H1 (cell line): ENCODE results near the gene DCAF7. TPM values are rescaled to one million over a fixed set of nuclear protein-coding genes. Genes with fewer than 3 reads are reported as not detected.

Source experiments
- CTCF ChIA-PET: fragments of 300-600 bp; sonication (Branson Sonifier 250); formaldehyde crosslinking; loops from one replicate; lab custom pipeline; 2021; ENCODE audit not compliant: partially characterized antibody; lab: Charles Lee
- POLR2A ChIA-PET: fragments of 300-600 bp; sonication (Branson Sonifier 250); formaldehyde crosslinking; loops from one replicate; lab custom pipeline; 2021; ENCODE audit warnings: inconsistent platforms; ENCODE audit not compliant: partially characterized antibody; lab: Charles Lee
- DNase-seq, 2 experiments: peaks; one replicate each; pipeline versions ENCODE4 v3.0.0 to v3.0.0-alpha.2; 2010 to 2022; ENCODE audit warnings: low spot score in 2 of 2, low read depth in 1 of 2, mixed read lengths in 1 of 2
- FAIRE-seq: peaks from 2 replicates; lab custom pipeline; 2011; peaks lifted over from hg19 to GRCh38; lab: Jason Lieb, UNC
- H2AFZ ChIP-seq: 2 replicates; pipeline ENCODE4 v1.8.1; 2012; ENCODE audit warnings: low read length, inconsistent platforms
- H2AK5ac ChIP-seq: 2 replicates; pipeline ENCODE4 v1.6.1; 2013; ENCODE audit warnings: low read depth, low read length
- H2BK120ac ChIP-seq: replicated peaks from 2 replicates; pipeline ENCODE3; 2013; ENCODE audit warnings: low read depth, low read length, inconsistent platforms
- H2BK12ac ChIP-seq: 2 replicates; pipeline ENCODE4 v1.6.1; 2013; ENCODE audit warnings: low read depth, low read length
- H2BK15ac ChIP-seq: 2 replicates; pipeline ENCODE4 v1.6.1; 2013; ENCODE audit warnings: low read length
- H2BK20ac ChIP-seq: 2 replicates; pipeline ENCODE4 v1.6.1; 2013; ENCODE audit warnings: low read length
- H2BK5ac ChIP-seq: 2 replicates; pipeline ENCODE4 v1.6.1; 2013; ENCODE audit warnings: low read depth, low read length
- H3K14ac ChIP-seq: 2 replicates; pipeline ENCODE4 v1.6.1; 2013; ENCODE audit warnings: inconsistent platforms; ENCODE audit not compliant: insufficient read length
- H3K18ac ChIP-seq: 2 replicates; pipeline ENCODE4 v1.6.1; 2013; ENCODE audit warnings: low read length; ENCODE audit errors: extremely low read depth
- H3K23ac ChIP-seq: 2 replicates; pipeline ENCODE4 v1.6.1; 2013; ENCODE audit warnings: inconsistent platforms; ENCODE audit not compliant: insufficient read length
- H3K23me2 ChIP-seq: 2 replicates; pipeline ENCODE4 v1.6.1; 2013; ENCODE audit warnings: low read depth, low read length
- H3K27ac ChIP-seq: 2 replicates; pipeline ENCODE4 v1.6.1; 2011; ENCODE audit warnings: low read depth, low read length, inconsistent platforms
- H3K27me3 ChIP-seq, 4 experiments: replicated peaks in 1 of 4; 1 replicate in 1 of 4; 2 replicates in 3 of 4; pipeline versions ENCODE4 v1.6.1 to v1.8.1; 2011 to 2013; ENCODE audit warnings: low read length in 3 of 4, mild to moderate bottlenecking in 3 of 4, inconsistent platforms in 2 of 4, mixed read lengths in 2 of 4, moderate library complexity in 1 of 4; ENCODE audit not compliant: control insufficient read depth in 3 of 4, insufficient read depth in 3 of 4; ENCODE audit errors: extremely low read depth in 1 of 4
- H3K36me3 ChIP-seq, 4 experiments: 2 replicates each; pipeline versions ENCODE4 v1.6.1 to v1.8.1; 2011 to 2013; ENCODE audit warnings: mild to moderate bottlenecking in 4 of 4, low read length in 3 of 4, moderate library complexity in 2 of 4, control low read depth in 1 of 4, inconsistent platforms in 1 of 4; ENCODE audit not compliant: insufficient read depth in 4 of 4, control insufficient read depth in 2 of 4
- H3K4ac ChIP-seq: replicated peaks from 2 replicates; pipeline ENCODE3; 2013; ENCODE audit warnings: low read length, low read depth, mixed read lengths, inconsistent platforms; ENCODE audit not compliant: insufficient read length
- H3K4me1 ChIP-seq, 4 experiments: replicated peaks in 1 of 4; 1 replicate in 1 of 4; 2 replicates in 3 of 4; pipeline versions ENCODE4 v1.6.1 to v1.8.1; 2011 to 2013; ENCODE audit warnings: low read length in 3 of 4, inconsistent platforms in 2 of 4, mixed read lengths in 1 of 4; ENCODE audit not compliant: insufficient read depth in 4 of 4, control insufficient read depth in 3 of 4
- H3K4me2 ChIP-seq, 2 experiments: 2 replicates each; pipeline versions ENCODE4 v1.6.1 to v1.8.1; 2011 to 2013; ENCODE audit warnings: low read depth in 2 of 2, low read length in 2 of 2, control low read depth in 1 of 2, inconsistent platforms in 1 of 2, mild to moderate bottlenecking in 1 of 2; ENCODE audit not compliant: insufficient read depth in 1 of 2
- H3K4me3 ChIP-seq, 4 experiments: fragments of 200-600, 300-600 bp in 1 of 4; sonication (generic), shearing (Covaris generic), sonication (Bioruptor Twin) in 1 of 4; 2 replicates each; pipeline versions ENCODE4 v1.5.1 to v1.8.1; 2011 to 2016; ENCODE audit warnings: low read length in 4 of 4, low read depth in 3 of 4, control low read depth in 2 of 4, inconsistent platforms in 2 of 4, mild to moderate bottlenecking in 2 of 4, mixed read lengths in 1 of 4, moderate library complexity in 1 of 4; ENCODE audit not compliant: insufficient read depth in 2 of 4; ENCODE audit errors: extremely low read depth in 1 of 4
- H3K56ac ChIP-seq: replicated peaks from 2 replicates; pipeline ENCODE3; 2013; ENCODE audit warnings: low read depth, mild to moderate bottlenecking, mixed read lengths, low read length, inconsistent platforms; ENCODE audit not compliant: insufficient read length
- H3K79me1 ChIP-seq: 2 replicates; pipeline ENCODE4 v1.6.1; 2013; ENCODE audit warnings: low read depth, low read length, control low read depth
- H3K79me2 ChIP-seq, 2 experiments: 2 replicates each; pipeline versions ENCODE4 v1.6.1 to v1.8.1; 2012 to 2013; ENCODE audit warnings: low read length in 2 of 2, mild to moderate bottlenecking in 2 of 2, inconsistent platforms in 1 of 2; ENCODE audit not compliant: insufficient read depth in 2 of 2, control insufficient read depth in 1 of 2
- H3K9ac ChIP-seq, 4 experiments: replicated peaks in 1 of 4; 1 replicate in 1 of 4; 2 replicates in 3 of 4; pipeline versions ENCODE4 v1.6.1 to v1.8.1; 2011 to 2013; ENCODE audit warnings: low read depth in 3 of 4, low read length in 3 of 4, control low read depth in 2 of 4, mild to moderate bottlenecking in 2 of 4, moderate library complexity in 2 of 4, inconsistent platforms in 1 of 4; ENCODE audit errors: extremely low read depth in 1 of 4
- H3K9me3 ChIP-seq, 2 experiments: 2 replicates each; pipeline versions ENCODE4 v1.6.1 to v1.8.1; 2012 to 2013; ENCODE audit warnings: mild to moderate bottlenecking in 2 of 2, moderate library complexity in 2 of 2, control low read depth in 1 of 2, inconsistent platforms in 1 of 2, low read depth in 1 of 2, low read length in 1 of 2, mixed read lengths in 1 of 2; ENCODE audit not compliant: insufficient read depth in 2 of 2
- H4K20me1 ChIP-seq, 2 experiments: replicated peaks in 1 of 2; 2 replicates each; pipeline versions ENCODE3 to v1.8.1; 2011 to 2013; ENCODE audit warnings: inconsistent platforms in 2 of 2, low read length in 2 of 2, mild to moderate bottlenecking in 1 of 2; ENCODE audit not compliant: insufficient read depth in 2 of 2, control insufficient read depth in 1 of 2
- H4K5ac ChIP-seq: 2 replicates; pipeline ENCODE4 v1.6.1; 2013; ENCODE audit warnings: low read length, low read depth, mixed read lengths, inconsistent platforms; ENCODE audit not compliant: insufficient read length
- H4K8ac ChIP-seq: 2 replicates; pipeline ENCODE4 v1.8.0; 2013; ENCODE audit warnings: mild to moderate bottlenecking, moderate library complexity, low read length, inconsistent platforms; ENCODE audit not compliant: insufficient read depth; ENCODE audit errors: extremely low read depth
- H4K91ac ChIP-seq: replicated peaks from 2 replicates; pipeline ENCODE3; 2013; ENCODE audit warnings: low read length, mixed read lengths, inconsistent platforms; ENCODE audit not compliant: insufficient read length
- BRCA1 ChIP-seq: IDR thresholded peaks from 2 replicates; pipeline ENCODE4 v1.6.1; 2012; ENCODE audit warnings: low read depth, low read length, improper control_type of control experiment
- CBX5 ChIP-seq: fragments of 300-800, 300-1000 bp; sonication (generic); IDR thresholded peaks from 2 replicates; pipeline ENCODE4 v1.7.1; 2016; ENCODE audit warnings: antibody characterized with exemption, low read length, low read depth
- CBX8 ChIP-seq: fragments of 300-800, 300-1000 bp; sonication (generic); IDR thresholded peaks from 2 replicates; pipeline ENCODE4 v1.7.1; 2016; ENCODE audit warnings: low read depth, low read length, borderline replicate concordance
- CTBP2 ChIP-seq: IDR thresholded peaks from 2 replicates; pipeline ENCODE4 v1.7.0; 2011; ENCODE audit warnings: borderline replicate concordance, mild to moderate bottlenecking, moderate library complexity, mixed read lengths, low read length; ENCODE audit not compliant: insufficient read depth, insufficient read length
- E2F6 ChIP-seq: IDR thresholded peaks from 2 replicates; pipeline ENCODE4 v1.6.1; 2012; ENCODE audit warnings: inconsistent platforms
- EGR1 ChIP-seq: IDR thresholded peaks from 2 replicates; pipeline ENCODE4 v1.6.1; 2011; ENCODE audit warnings: low read depth, low read length, borderline replicate concordance
- NRF1 ChIP-seq: IDR thresholded peaks from 2 replicates; pipeline ENCODE4 v1.6.1; 2011; ENCODE audit warnings: mild to moderate bottlenecking, low read depth, low read length, improper control_type of control experiment
- POU5F1 ChIP-seq: IDR thresholded peaks from 2 replicates; pipeline ENCODE4 v1.6.1; 2011; ENCODE audit warnings: low read depth, mild to moderate bottlenecking, low read length, moderate library complexity
- RBBP5 ChIP-seq: IDR thresholded peaks from 2 replicates; pipeline ENCODE4 v1.7.1; 2012; ENCODE audit warnings: low read depth, mild to moderate bottlenecking, inconsistent platforms, low read length, moderate library complexity, borderline replicate concordance
- SAP30 ChIP-seq: fragments of 300-600 bp; sonication (generic); IDR thresholded peaks from 2 replicates; pipeline ENCODE4 v1.7.1; 2012; ENCODE audit warnings: low read length, moderate library complexity, mild to moderate bottlenecking, inconsistent platforms; ENCODE audit not compliant: insufficient read depth, insufficient replicate concordance
- SIRT6 ChIP-seq: IDR thresholded peaks from one replicate; pipeline ENCODE4 v1.7.1; 2012; ENCODE audit warnings: low read length, inconsistent platforms
- TAF1 ChIP-seq: IDR thresholded peaks from 2 replicates; pipeline ENCODE4 v1.6.1; 2011; ENCODE audit warnings: mild to moderate bottlenecking, low read depth, low read length
- TAF7 ChIP-seq: optimal IDR thresholded peaks from 2 replicates; pipeline ENCODE3; 2011; ENCODE audit warnings: low read depth, mild to moderate bottlenecking, inconsistent platforms, low read length, moderate library complexity, borderline replicate concordance
- TBP ChIP-seq: IDR thresholded peaks from 2 replicates; pipeline ENCODE4 v1.6.1; 2011; ENCODE audit warnings: low read depth, low read length, improper control_type of control experiment
- WGBS, 2 experiments: shearing (Covaris generic) in 1 of 2; methylation state at CpG; one replicate each; pipeline versions ENCODE4 v1.1.6 to v1.1.7; 2013 to 2015; ENCODE audit warnings: low lambda C conversion rate in 2 of 2, mixed read lengths in 2 of 2, inconsistent platforms in 1 of 2, low coverage in 1 of 2, missing lambda C conversion rate in 1 of 2; ENCODE audit not compliant: insufficient replicate concordance in 2 of 2, insufficient coverage in 1 of 2, insufficient read length in 1 of 2; ENCODE audit errors: extremely low coverage in 1 of 2, missing lambda C conversion rate in 1 of 2; 5-methylcytosine and 5-hydroxymethylcytosine counted together
- polyA plus RNA-seq, 7 experiments: library from polyadenylated mRNA; depleted of rRNA in 3 of 7; stranded (reverse) in 5 of 7; unstranded in 2 of 7; fragments of >200 nt in 5 of 7; fragments of 200-250 nt in 2 of 7; gene quantifications; 1 replicate in 5 of 7; 2 replicates in 1 of 7; 4 replicates in 1 of 7; pipeline versions ENCODE4 v1.2.1 to v1.2.3, GENCODE V29; 2011 to 2013; ENCODE audit warnings: missing spikeins in 2 of 7, mixed read lengths in 2 of 7
- total RNA-seq: library from RNA; stranded (reverse); fragmentation: NEBNext Ultra II Directional; extraction: Animal tissue kit (Norgen Biotek cat#: 25700); gene quantifications from 2 replicates; pipeline ENCODE4 v1.2.1, GENCODE V29; 2021

DCAF7 gene
- total and polyA plus RNA-seq, 2 of the 8 experiments (the other 6 are each of a cell fraction or from before 2014, with no cell fraction given), result 74.9 to 94.1 TPM

GRCh38 chr17:63503341-63503705 is 47.0 kb upstream of the DCAF7 start:
- no peak overlapping the region for H2AK5ac ChIP-seq
- DNase-seq (no peak), FAIRE-seq (no peak)
- no peaks in the 10 kb centered on the region for H3K36me3 ChIP-seq
- H3K27ac ChIP-seq, result no peak overlapping the region
- no peaks in the 10 kb centered on the region; the same call in 1 of the 2 replicates for H3K23me2 ChIP-seq
- no peak overlapping the region for H3K4me3 ChIP-seq
- no peak overlapping the region for H2BK15ac ChIP-seq
- no peak overlapping the region for H3K14ac ChIP-seq
- peaks cover 0 to 4% of the 10 kb centered on the region in 2 experiments; a peak in 1 of 4 replicates for H3K9me3 ChIP-seq
- no peaks in the 10 kb centered on the region for H3K79me1 ChIP-seq
- H2AFZ ChIP-seq, result no peak overlapping the region
- ChIA-PET CTCF (interaction anchor here (0.7 to 1.6 kb wide), 9 partner anchors 11 to 195 kb away, joined by 3 to 7 read pairs (median 3); no protein-coding TSS in a partner anchor), POLR2A (no interaction called here)
- no peaks in the 10 kb centered on the region for H3K79me2 ChIP-seq
- no peaks in the 10 kb centered on the region for H3K27me3 ChIP-seq
- no peaks in the 10 kb centered on the region for H4K20me1 ChIP-seq
- no peak overlapping the region for H3K23ac ChIP-seq
- no peak overlapping the region for H2BK120ac ChIP-seq
- no peaks in the 10 kb centered on the region for H3K4me1 ChIP-seq
- 88% methylated on average over 8 of the region's 8 CpGs; no CpG with 5 or more reads in 1 of the 2 experiments for WGBS, 2 experiments
- no peak overlapping the region for H4K91ac ChIP-seq
- H3K56ac ChIP-seq, result no peak overlapping the region
- no peak overlapping the region for H4K8ac ChIP-seq
- H3K9ac ChIP-seq, result no peak overlapping the region
- no peak overlapping the region for H3K18ac ChIP-seq
- H2BK12ac ChIP-seq, result no peak overlapping the region
- no peak overlapping the region for H3K4ac ChIP-seq
- no peak overlapping the region for H3K4me2 ChIP-seq
- H2BK20ac ChIP-seq, result no peak overlapping the region
- H4K5ac ChIP-seq, result no peak overlapping the region
- no peak overlapping the region for H2BK5ac ChIP-seq
- TF ChIP-seq CBX5, result no peak
- TF ChIP-seq RBBP5, result no peak
- TF ChIP-seq SAP30, result no peak
- no peak for TF ChIP-seq POU5F1
- TF ChIP-seq CTBP2, result no peak
- no peak for TF ChIP-seq TAF1
- TF ChIP-seq E2F6, result no peak
- TF ChIP-seq CBX8, result no peak
- no peak for TF ChIP-seq EGR1
- TF ChIP-seq TBP, result no peak
- no peak for TF ChIP-seq SIRT6
- no peak for TF ChIP-seq NRF1
- TF ChIP-seq TAF7, result no peak
- no peak for TF ChIP-seq BRCA1
